HepG2 (cell line): ENCODE measurements around the gene STRA6.

Experiments used
- CTCF ChIP-seq: sonication (generic); formaldehyde crosslinking; IDR thresholded peaks from 2 replicates; pipeline ENCODE4 v1.5.0; 2020; ENCODE audit warnings: mild to moderate bottlenecking, missing genetic modification reagents, moderate library complexity
- POLR2AphosphoS2 ChIP-seq: IDR thresholded peaks from 2 replicates; pipeline ENCODE4 v1.6.1; 2011; ENCODE audit warnings: low read depth, low read length, improper control_type of control experiment
- POLR2AphosphoS5 ChIP-seq: IDR thresholded peaks from 2 replicates; pipeline ENCODE4 v1.6.1; 2012; ENCODE audit warnings: low read depth, low read length
- ZNF644 ChIP-seq: IDR thresholded peaks from 2 replicates; pipeline ENCODE4 v1.6.1; 2016; ENCODE audit warnings: low read depth
- ZNF687 ChIP-seq: sonication (generic); formaldehyde crosslinking; IDR thresholded peaks from 2 replicates; pipeline ENCODE4 v1.5.1; 2020; ENCODE audit warnings: mild to moderate bottlenecking, missing genetic modification reagents, moderate library complexity
- TF ChIP-seq, protein P1 (sequence below): IDR thresholded peaks from 2 replicates; pipeline ENCODE4 v1.6.1; 2012; ENCODE audit warnings: low read length, improper control_type of control experiment

- TF ChIP-seq, protein P1, sequence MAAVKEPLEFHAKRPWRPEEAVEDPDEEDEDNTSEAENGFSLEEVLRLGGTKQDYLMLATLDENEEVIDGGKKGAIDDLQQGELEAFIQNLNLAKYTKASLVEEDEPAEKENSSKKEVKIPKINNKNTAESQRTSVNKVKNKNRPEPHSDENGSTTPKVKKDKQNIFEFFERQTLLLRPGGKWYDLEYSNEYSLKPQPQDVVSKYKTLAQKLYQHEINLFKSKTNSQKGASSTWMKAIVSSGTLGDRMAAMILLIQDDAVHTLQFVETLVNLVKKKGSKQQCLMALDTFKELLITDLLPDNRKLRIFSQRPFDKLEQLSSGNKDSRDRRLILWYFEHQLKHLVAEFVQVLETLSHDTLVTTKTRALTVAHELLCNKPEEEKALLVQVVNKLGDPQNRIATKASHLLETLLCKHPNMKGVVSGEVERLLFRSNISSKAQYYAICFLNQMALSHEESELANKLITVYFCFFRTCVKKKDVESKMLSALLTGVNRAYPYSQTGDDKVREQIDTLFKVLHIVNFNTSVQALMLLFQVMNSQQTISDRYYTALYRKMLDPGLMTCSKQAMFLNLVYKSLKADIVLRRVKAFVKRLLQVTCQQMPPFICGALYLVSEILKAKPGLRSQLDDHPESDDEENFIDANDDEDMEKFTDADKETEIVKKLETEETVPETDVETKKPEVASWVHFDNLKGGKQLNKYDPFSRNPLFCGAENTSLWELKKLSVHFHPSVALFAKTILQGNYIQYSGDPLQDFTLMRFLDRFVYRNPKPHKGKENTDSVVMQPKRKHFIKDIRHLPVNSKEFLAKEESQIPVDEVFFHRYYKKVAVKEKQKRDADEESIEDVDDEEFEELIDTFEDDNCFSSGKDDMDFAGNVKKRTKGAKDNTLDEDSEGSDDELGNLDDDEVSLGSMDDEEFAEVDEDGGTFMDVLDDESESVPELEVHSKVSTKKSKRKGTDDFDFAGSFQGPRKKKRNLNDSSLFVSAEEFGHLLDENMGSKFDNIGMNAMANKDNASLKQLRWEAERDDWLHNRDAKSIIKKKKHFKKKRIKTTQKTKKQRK: no peak
- TF ChIP-seq POLR2AphosphoS2 (no peak), POLR2AphosphoS5 (no peak), CTCF (no peak), ZNF644 (CRISPR knock-in tag) (no peak), ZNF687 (CRISPR knock-in tag) (no peak)
Measured at GRCh38 chr15:74226761-74227540, 24.4 kb upstream of the STRA6 start.
